ENCODE measurements around the gene HOPX.
"Not testable (repeated sequence)": the region's sequence is repeated elsewhere in the genome, so short reads cannot be mapped to it uniquely, and the experiment has no call there.

The HOPX gene

GRCh38 chr4:56622176-56622575 lies 58.9 kb downstream of the HOPX start:
- no peak for DNase-seq

GRCh38 chr4:56619816-56620215 lies 61.3 kb downstream of the HOPX start:
- no peak for DNase-seq

DNA sequence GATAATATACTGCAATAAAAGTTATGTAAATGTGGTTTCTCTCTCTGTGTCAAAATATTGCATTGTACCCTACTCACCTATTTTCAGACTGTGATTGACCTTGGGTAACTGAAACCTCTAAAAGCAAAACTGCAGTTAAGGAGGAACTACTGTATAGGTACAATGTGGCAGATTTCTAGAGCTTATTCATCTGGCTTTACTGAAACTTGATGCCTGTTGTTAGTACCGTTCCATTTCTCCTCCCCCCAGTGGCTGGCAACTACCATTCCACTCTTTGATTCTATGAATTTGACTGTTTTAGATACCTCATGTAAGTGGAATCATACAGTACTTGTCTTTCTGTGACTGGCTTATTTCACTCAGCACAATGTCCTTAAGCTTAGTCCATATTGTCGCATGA lies 61.9 kb downstream of the HOPX start:
- no peak for DNase-seq

- no peak for DNase-seq
Measured at GRCh38 chr4:56618734-56619133, 62.4 kb downstream of the HOPX start.

- DNase-seq, result no peak
Measured at GRCh38 chr4:56613101-56613862, 67.8 kb downstream of the HOPX start.

DNA sequence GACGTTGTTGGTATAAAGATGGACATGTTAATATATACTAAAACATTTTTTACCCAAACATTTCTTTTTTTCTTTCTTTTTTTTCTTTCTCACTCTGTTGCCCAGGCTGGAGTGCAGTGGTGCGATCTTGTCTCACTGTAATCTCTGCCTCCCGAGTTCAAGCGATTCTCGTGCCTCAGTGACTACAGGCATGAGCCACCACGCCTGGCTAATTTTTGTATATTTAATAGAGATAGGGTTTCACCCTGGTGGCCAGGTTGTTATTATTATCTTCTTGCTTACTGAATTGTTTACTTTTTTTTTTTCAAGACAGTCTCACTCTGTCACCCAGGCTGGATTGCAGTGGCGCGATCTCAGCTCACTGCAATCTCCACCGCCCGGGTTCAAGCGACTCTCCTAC lies 68.8 kb downstream of the HOPX start:
- DNase-seq, result no peak

GRCh38 chr4:56611501-56611900 lies 69.6 kb downstream of the HOPX start:
- no peak for DNase-seq

DNA sequence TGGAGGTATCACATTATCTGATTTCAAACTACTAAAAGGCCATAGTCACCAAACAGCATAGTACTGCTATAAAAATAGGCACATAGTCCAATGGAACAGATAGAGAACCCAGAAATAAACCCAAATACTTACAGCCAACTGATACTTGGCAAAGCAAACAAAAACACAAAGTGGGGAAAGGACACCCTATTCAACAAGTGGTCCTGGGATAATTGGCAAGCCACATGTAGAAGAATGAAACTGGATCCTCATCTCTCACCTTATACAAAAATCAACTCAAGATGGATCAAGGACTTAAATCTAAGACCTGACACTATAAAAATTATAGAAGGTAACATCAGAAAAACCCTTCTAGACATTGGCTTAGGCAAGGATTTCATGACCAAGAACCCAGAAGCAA lies 70.9 kb downstream of the HOPX start:
- not testable (repeated sequence) for DNase-seq

- DNase-seq, result no peak
Measured at GRCh38 chr4:56607926-56608325, 73.2 kb downstream of the HOPX start.

DNA sequence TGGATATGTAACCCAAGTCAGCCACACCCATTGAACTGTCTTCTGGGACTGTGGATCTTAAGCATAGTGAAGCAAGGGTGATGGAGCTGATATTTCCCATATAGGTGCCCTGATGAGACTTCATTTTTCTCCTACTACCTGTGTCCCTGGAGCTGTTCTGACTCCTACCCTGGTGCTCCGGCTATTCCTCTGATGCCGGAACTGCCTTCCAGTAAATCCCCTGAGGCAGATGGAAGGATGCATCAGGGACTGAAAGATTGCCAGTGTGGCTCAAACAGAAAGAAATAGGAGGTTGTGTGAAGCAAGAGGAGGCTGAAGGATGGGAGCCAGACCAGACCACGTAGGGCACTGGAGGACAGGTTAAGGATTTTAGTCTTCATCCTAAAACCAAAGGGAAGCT lies 74.7 kb downstream of the HOPX start:
- no peak for DNase-seq

DNA sequence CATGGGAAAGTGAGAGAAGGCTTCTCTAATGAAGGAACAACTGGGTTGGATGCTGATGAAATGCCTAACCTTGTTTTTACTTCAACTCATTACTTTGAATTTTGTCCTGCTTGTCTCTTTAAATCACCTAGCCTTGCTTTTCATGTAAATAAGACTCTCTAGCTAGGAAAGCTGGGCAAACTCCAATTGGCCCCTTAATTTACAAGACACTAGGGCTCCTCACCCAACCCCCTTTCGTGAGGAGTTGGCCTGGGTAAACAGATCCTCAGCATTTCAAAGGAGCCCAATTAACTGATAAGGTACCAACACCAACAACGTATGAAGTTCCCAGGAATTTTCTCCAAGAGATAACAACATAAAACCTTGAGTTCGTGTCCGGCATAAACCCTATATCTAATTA lies 75.6 kb downstream of the HOPX start:
- not testable (repeated sequence) for DNase-seq

DNA sequence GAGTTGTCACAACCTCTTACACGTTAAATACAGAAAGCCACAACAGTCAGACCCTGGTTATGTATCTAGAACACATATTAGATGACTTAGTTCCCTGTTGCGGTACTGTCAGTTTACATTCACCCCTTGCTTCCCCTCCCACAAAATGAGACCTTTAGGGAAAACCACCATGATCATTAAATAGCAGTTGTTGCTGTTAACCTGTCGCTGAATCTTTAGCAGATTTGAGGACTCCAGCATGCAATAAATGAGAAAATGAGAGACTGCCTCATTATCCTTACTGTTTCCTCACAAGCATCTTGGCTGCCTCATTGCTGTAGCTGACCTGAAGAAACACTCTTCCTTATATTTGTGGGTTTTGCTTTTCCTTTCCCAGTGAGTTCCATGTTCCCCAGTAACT lies 77.8 kb downstream of the HOPX start:
- DNase-seq, result no peak
